GM21619 (cell line): ENCODE results near the gene CCDC69.
"Not testable (repeated sequence)": the region's sequence is repeated elsewhere in the genome, so short reads cannot be mapped to it uniquely, and the experiment has no call there.

Source experiments
- ATAC-seq: cut with Tn5 transposase; IDR thresholded peaks from one replicate; pipeline ENCODE4 v1.9.1; 2021; ENCODE audit not compliant: unreplicated experiment

The CCDC69 gene

DNA sequence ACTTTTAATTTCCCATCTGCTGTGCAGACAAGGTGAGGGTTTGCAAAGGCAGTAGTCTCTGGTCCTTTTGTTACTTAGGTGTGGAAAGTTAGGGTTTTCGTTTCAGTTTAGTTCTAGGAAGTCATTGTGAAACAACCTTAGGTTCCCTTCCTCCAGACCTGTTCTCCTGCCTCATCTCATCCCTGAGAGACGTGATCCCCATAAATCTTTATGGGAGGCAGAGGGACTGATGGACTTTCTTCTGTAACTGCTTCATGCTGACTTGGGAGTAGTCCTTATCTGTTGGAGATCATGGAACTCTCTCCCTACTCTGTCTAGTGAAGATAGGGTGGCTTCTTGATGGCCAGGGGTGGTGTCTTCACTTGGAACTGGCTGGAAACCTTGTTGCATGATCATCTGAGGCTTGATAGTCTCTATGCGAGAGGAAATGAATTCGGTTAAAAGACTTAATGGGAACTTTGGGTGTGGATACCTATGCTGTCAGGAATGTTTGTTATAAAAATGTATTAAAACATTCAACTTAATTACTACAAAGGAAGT lies 21.9 kb upstream of the CCDC69 start:
- ATAC-seq = no peak

DNA sequence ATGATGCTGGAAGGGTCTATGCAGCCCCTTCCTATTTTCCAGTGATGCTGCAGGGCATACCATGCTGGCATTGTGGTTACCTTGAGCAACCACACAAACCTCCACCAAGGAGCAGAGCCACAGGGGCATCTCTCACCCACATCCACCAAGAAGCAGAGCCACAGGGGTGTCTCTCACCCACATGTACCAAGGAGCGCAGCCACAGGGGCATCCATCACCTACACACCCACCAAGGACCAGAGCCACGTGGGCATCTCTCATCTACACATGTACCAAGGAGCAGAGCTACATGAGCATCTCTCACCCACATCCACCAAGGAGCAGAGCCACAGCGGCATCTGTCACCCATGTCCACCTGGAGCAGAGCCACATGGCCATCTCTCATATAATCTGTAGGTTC lies 20.3 kb upstream of the CCDC69 start:
- no peak for ATAC-seq

DNA sequence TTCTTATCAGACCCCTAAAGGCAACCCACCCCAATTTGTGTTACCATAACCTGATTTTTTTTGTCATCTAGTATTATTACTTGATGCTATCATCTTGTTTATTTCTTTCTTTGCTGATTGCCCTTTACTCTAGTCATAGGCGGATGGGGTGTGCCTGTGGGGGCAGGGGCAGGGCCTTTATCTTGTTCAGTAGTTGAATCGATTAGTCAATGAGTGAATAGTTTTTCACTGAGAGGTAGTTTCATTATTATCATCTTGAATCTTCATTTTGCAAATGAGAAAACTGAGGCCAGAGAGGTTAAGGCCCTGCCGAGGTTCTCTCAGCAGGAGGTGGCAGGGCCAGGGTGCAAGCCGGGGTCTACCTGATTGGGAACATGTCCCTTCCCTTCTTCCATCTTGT lies 19.7 kb upstream of the CCDC69 start:
- no peak for ATAC-seq

DNA sequence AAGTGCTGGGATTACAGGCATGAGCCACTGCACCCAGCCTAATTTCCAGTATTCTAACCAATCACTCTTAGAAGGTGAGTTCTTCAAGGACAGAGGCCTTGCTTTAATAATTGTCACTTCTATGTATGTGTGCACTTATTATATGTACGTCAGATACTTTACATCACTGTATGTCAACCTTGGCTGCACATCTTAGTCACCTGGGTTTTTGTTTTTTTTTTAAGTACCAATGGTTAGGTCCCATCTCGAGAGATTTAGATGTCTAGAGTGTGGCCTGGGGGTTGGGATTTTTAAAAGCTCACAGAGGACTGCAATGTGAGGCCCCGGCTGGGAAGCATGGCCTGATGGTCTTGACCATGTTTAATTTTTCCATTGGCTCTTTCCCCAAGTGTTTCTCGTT lies 19.2 kb upstream of the CCDC69 start:
- ATAC-seq = no peak

DNA sequence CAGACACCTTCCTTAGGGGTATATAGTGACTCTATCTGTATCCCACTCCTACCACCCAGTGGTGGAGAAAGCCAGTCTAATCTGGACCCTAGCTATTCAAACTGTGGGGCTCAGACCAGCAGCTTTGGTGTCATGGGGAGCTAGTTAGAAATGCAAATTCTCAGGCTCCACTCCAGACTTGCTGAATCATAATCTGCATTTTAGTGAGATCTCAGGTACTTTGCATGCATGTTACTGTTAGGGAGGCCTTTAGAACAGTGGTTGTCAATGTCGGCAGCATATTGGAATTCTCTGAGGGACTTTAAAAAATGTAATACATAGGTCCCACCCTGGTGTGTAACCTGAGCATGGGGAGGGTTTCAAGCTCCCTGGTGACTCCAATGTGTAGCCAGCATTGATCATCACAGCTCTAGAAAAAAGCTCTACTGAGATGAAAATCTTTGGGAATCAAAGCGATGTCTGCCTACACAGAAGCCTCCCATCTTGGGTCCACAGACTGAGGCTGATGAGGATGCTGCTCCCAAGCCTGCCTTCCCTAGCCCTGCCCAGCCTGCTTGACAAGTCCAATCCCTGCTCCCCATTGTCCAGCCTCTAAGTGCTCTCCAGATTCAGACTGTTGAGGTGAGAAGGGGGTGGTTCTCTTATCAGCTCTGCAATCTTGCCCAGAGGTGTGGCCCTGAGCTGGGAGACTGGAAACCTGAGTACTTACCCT lies 17.2 kb upstream of the CCDC69 start:
- peak; percentile 41 for ATAC-seq

DNA sequence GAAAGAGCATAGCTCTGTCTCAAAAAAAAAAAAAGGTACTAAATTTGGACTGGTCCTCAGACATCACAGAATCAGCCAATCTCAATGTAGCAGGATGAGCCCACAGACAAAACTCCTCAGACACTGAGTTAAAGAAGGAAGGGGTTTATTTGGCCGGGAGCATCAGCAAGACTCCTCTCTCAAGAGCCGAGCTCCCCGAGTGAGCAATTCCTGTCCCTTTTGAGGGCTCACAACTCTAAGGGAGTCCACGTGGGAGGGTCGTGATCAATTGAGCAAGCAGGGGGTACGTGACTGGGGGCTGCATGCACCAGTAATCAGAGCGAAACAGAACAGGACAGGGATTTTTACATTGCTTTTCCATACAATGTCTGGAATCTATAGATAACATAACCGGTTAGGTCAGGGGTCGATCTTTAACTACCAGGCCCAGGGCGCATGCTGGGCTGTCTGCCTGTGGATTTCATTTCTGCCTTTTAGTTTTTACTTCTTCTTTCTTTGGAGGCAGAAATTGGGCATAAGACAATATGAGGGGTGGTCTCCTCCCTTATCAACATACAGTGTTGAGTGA lies 16.5 kb upstream of the CCDC69 start:
- not testable (repeated sequence) for ATAC-seq

DNA sequence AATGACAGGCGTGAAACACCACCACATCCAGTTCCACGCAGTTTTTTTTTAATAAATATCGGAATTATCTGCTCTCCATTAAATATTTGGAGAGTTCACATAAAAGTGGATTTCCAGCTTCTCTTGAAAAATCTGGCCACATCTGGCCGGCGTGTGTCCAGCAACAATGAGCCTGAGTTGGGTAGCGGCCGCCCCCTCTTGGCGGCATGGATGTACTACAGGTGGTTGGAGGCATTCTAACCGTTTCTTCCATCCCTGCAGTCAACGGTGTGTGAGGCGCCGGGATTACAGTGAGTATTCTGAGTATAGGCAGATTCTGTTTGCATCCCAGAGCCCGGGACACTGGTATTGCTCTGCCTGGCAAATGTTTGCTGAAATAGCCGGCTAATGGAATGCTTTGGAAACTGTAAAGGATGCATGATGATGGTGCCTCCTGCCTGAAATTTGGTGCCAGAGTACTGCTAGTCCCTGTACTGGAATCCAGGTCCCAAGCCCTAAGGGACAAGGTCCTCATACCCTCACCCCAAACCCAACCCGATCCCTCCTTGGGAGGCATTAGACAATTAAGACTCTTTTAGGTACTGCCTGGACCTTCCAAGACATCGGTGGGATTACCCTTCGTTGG lies 15.5 kb upstream of the CCDC69 start:
- no peak for ATAC-seq

DNA sequence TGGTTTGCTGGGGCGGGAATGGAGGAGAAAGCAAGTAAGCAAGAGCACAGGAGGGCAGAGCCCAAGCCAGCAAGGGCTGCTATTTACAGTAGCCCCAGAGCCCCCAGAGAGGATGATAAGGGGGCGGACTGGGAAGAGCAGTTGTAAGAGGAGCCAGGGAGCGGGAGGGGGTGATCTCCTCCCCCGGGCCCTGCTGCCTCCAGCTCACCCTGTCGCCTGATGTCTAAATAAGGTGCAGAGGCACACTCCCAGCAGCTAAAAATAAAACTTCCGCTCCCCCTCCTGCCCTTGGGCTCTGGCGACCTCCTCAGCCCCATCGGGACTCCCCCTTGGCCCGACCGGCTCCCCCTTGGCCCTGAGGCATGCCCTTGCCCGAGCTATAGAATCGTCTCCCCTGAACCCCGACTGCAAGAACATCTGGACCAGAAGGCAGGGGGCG lies 14.4 kb upstream of the CCDC69 start:
- peak; percentile 36 for ATAC-seq

DNA sequence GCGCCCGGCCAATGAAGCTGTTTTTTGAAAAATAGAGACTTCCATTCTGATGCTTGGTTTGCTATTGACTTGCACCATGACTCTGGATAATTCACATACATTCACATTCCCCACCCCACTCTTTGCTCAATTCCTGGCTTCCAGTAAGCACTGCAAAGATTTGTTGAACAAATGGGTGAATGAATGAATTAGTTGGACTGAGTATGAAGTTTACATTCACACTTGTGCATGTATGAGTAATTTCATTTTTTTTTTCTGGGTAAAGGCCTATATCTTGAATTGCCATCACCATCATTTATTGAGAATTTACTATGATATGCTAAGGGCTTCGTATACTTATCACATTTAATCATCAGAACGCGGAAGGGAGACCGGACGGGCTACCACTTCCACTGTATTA lies 13.8 kb upstream of the CCDC69 start:
- ATAC-seq = no peak

DNA sequence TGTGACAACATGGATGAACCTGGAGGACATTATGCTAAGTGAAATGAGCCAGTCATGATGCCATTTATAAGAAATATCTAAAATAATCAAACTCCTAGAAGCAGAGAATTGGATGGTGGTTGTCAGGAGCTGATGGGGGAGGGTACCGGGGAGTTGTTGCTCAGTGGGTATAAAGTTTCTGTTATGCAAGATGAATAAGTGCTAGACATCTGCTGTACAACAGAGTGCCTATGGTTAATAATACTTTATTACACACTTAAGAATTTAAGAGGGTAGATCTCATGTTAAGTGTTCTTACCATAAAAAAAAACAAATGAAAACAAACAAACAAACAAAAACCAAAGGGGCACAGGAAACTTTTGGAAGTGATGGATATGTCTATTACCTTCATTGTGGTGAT lies 13.0 kb upstream of the CCDC69 start:
- ATAC-seq = no peak

DNA sequence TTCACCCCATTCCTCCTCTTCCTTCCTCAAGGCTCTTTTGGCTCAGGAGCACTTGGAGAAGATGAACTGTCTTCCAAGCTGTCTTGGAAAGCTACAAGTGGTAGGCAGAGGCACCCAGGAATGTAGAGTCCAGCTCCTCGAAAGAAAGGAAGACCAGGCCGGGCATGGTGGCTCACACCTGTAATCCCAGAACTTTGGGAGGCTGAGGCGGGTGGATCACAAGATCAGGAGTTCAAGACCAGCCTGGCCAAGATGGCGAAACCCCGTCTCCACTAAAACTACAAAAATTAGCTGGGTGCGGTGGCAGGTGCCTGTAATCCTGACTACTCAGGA lies 11.3 kb upstream of the CCDC69 start:
- not testable (repeated sequence) for ATAC-seq

DNA sequence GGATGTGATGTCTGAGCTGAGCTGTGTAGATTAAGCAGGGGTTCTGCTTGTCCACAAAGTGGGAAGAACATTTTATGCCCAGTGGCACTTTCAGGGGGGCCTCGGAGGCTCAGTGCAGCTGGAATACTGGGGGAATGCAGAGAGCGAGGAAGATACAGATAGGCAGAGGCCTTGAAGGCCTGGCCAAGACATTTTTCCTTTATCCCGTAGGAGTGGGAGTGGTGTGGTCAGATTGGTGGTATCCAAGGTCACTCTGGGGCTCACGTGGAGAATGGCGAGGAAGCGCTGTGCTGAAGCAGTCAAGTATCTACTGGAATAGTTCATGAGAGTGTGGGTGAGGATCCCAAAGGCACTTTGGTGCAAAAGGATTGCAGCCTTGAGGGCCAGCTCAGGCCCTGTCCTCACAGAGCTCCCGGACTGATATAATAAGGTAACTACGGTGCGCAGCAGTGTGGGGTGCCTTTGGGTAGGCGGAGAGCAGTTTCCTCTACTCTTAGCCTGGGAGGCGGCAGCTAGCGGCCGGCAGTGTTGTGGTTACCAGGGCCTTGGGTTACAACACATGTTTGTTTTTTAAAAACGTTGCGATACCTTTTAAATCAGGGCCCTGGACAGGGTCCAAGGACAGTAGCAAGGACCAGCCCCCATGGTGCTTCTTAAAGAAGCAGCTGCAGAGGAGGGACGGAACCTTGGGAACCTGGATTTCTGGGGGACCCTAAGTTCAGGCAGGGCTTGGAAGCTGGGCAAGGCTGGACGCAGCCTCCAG lies 10.8 kb upstream of the CCDC69 start:
- peak; percentile 63 for ATAC-seq

DNA sequence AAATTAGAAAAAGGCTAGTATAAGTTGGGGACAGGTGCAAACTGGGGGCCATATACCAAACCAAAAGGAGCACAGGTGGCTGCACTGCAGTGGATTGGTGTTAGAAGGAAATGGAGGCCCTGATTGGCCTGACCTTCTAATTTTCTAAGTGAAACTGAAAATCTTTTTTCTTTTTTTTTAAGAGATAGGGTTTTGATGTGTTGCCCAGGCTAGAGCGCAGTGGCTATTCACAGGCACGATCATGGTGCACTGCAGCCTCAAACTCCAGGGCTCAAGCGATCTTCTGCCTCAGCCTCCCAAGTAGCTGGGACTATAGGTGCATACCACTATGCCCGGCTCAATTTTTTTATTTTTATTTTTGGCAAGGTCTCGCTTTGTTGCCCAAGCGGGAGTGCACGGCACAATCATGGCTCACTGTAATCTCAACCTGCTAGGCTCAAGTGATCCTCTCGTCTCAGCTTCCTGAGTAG lies 9.8 kb upstream of the CCDC69 start:
- ATAC-seq = peak; percentile 55

DNA sequence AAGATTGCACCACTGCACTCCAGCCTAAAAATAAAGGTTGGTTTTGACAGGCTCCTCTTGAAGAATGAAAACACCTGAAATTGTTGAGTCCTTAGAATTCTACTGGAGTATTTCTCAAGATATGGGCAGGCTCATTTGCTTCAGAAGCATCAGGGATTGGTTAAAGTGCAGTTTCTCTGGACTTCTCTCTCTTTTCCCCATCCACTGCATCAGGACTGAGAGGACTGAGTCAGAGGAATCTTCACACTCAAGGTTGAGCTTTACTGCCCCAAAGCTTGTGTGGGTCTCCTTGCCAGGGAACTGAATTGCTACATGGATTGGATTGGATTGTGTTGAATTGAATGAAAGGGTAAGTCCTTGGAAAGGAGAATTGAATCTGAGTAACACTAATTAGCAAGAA lies 7.5 kb upstream of the CCDC69 start:
- ATAC-seq = no peak

DNA sequence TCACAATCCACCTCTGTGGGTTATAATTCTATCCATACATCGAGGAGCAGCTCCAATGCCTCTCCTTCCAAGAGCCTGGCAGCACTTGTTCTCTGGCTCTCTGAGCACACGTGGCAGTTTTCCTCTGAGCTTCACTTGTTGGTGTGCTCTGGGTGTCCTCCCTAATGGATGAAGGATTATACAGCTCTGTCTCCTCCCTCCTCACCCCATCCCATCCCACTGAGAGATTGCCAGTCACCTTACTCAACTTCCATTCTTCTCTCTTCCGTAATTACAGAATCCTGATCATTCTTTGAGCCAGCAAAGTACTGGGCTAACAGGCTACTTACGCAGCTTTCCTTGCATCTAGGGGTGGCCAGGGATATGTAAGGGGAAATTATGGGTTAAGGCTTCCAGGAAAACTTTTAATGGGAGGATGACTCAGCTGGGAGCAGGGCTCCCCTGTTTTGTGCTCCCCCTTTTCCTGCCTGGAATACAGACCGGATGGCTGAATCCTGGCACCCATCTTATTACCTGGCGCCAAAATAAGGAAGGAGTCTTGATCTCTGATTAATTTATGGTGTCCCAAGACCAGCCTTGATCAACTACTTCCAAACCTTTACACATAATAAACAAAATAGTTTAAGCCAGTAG lies 6.3 kb upstream of the CCDC69 start:
- no peak for ATAC-seq

DNA sequence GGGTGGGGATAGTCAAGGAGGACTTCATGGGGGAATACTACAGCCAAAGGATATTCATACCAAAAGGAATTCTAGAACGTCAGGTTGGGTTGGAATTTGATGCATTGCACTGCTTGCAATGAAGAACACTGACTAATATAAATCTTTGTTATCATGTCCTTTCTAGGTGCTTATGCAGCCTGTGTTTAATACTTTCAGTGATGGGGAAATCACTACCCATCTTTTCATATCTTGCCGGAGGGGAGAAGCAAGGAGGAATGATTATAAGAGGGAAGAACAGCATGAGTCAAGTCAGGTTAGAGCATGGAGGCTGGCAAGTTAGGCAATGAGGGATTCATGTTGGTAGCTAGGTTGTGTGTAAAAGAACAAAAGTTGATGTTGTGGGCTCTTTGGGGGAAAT lies 5.1 kb upstream of the CCDC69 start:
- ATAC-seq = no peak

DNA sequence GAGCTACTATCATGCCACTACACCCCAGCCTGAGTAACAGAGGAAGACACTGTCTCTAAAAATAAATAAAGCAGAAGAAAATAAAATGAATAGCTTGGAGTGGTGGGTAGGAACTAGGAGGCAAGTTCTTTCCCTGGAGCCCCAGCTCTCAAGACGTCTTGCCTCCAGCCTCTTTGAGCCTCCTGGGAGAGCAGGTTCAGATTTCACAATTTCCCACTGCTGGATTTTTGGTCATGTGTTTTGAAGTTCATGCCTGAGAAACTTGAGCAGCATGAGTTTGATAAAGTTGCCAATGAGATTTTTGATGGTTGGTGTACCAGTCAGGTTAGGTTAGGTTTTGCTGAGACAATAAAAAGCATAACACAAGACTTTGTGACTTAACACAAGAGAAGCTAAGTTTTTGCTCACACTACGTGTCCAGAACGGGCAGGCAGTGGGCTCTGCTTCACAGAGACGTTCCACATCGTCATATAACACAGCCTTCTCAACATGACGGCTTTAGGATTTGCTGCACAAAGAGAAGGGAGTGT lies 4.1 kb upstream of the CCDC69 start:
- no peak for ATAC-seq

DNA sequence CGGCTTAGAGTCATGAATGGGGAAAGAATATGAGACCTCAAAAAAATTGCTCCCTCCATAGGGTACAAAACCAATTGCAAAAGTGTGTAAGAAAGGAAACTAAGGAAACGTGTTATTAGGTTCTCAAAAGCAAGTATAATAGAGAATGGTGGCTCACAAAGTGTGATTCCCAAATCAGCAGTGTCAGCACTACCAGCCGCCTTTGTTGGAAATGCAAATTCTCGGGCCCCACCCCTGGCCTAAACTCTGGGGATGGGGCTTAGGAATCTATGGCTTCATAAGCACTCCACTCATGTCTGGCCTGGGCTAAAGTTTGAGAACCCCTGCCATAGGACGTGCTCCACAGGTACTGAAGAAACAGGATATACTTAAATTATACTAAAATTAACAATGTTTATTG lies 1.6 kb upstream of the CCDC69 start:
- ATAC-seq = no peak

DNA sequence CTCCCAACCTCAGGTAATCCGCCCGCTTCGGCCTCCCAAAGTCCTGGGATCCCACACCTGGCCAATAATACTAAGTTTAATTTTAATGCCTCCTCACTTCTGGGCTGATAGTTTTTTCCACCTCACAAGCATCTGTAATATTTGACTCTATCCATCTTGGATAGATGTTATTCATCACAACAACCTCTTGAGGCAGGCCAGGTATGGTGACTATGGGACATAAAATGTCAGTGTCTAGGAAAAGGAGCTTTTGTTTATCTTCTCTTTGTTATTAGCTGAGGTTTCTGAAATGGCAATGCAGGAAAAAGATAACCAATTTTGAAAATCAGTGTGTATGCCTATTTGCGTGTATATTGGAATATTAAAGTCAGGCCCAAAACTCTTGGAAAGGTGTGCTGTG lies 1.2 kb upstream of the CCDC69 start:
- ATAC-seq = no peak

DNA sequence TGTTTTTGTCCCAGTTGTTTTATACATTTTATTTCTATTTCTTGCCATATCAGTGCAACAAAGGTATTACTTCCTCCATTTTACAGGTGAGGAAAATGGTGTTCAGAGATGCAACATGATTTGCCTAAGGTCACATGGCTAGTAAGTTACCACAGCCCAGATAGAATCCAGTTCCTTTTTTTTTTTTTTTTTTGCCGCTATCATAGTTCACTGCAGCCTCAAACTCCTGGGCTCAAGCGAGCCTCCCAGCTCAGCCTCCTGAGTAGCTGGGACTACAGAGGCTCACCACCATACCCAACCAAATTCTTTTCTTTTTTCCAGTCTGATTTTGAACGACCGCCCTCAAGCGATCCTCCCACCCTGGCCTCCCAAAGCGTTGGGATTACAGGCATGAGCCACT lies 480 bp upstream of the CCDC69 start:
- no peak for ATAC-seq
